ENCODE measurements around the gene LRRTM2.

The LRRTM2 gene

DNA sequence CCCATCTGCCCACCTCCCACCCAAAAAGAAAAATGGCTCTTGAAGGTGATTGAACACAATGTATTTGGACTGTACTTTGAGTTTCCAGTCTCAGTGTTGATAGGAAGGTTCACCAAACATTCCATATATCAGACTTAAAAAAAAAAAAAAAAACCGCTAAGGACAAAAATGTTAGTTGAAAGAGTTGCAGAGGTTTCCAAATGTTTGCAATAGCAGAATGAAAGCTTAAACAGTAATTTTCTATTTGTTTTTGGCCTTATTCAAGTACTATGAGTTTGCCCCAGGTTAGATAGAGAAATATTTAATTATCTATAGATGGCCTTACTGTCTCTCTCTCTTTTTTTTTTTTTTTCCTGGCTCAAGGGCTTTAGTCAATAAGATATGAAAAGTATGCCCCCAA lies 6.1 kb downstream of the LRRTM2 start:
- H3K27me3 ChIP-seq (ENCODE audit: insufficient read depth, low read length): no peaks in the 10 kb centered on the region
- no peaks in the 10 kb centered on the region for H3K36me3 ChIP-seq (ENCODE audit: insufficient read depth, low read length)
- H3K4me1 ChIP-seq (ENCODE audit: control insufficient read depth, insufficient read depth, low read length, unreplicated experiment): peaks cover 20% of the 10 kb centered on the region
- no peak overlapping the region for H2AFZ ChIP-seq (ENCODE audit: low read length, unreplicated experiment)
- H3K4me3 ChIP-seq (ENCODE audit: low read depth, low read length): no peak overlapping the region
- H3K27ac ChIP-seq (ENCODE audit: low read depth, low read length): no peak overlapping the region
- H3K79me2 ChIP-seq (ENCODE audit: control insufficient read depth, insufficient read depth, low read length, unreplicated experiment): peaks cover 58% of the 10 kb centered on the region

DNA sequence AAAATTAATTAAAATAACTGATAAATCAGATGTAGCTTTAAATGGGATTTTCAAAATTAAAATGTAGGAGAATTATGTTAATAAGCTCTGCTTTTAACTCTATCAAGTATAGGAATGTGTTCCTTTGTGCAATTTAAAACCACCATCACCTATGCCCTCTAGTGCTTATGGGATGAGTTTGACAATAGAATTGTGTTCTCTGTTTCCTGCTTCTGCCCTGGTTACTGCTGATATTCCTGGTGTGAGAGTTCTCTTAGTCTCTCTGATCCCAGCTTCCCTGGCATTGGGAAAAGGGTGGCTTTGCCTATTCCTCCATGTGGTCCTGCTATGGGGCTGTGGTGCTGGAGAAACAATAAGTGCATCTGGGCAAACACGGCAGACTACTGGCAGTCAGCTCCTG lies 8.1 kb downstream of the LRRTM2 start:
- H2AFZ ChIP-seq (ENCODE audit: low read length, unreplicated experiment): no peak overlapping the region
- H3K27ac ChIP-seq (ENCODE audit: low read depth, low read length): no peak overlapping the region
- H3K4me3 ChIP-seq (ENCODE audit: low read depth, low read length): no peak overlapping the region
- H3K36me3 ChIP-seq (ENCODE audit: insufficient read depth, low read length): peaks cover 18% of the 10 kb centered on the region
- H3K4me1 ChIP-seq (ENCODE audit: control insufficient read depth, insufficient read depth, low read length, unreplicated experiment): peaks cover 13% of the 10 kb centered on the region
- no peaks in the 10 kb centered on the region for H3K27me3 ChIP-seq (ENCODE audit: insufficient read depth, low read length)
- peaks cover 57% of the 10 kb centered on the region for H3K79me2 ChIP-seq (ENCODE audit: control insufficient read depth, insufficient read depth, low read length, unreplicated experiment)

DNA sequence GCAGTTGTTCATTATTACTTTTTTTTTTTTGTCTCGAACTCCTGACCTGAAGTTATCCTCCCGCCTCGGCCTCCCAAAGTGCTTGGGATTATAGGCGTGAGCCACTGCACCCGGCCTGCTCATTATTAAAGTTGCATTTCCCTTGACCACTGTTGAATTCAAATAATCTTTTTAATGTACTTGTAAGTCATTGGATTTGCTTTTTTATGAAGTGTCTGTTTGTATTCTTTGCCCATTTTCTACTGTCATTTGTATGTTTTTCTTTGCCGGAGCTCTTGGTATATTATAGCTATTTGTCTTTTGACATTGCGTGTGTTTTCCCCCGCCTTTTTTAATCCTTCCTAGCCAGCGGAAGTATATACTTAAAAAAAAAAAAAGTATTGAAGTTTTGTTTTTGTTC lies 22.0 kb downstream of the LRRTM2 start:
- no peak overlapping the region for H3K4me3 ChIP-seq (ENCODE audit: low read depth, low read length)
- H3K27ac ChIP-seq (ENCODE audit: low read depth, low read length): no peak overlapping the region
- H3K36me3 ChIP-seq (ENCODE audit: insufficient read depth, low read length): no peaks in the 10 kb centered on the region
- H3K4me1 ChIP-seq (ENCODE audit: control insufficient read depth, insufficient read depth, low read length, unreplicated experiment): peaks cover 20% of the 10 kb centered on the region
- H3K27me3 ChIP-seq (ENCODE audit: insufficient read depth, low read length): no peaks in the 10 kb centered on the region
- no peak overlapping the region for H2AFZ ChIP-seq (ENCODE audit: low read length, unreplicated experiment)
- peaks cover 65% of the 10 kb centered on the region for H3K79me2 ChIP-seq (ENCODE audit: control insufficient read depth, insufficient read depth, low read length, unreplicated experiment)

DNA sequence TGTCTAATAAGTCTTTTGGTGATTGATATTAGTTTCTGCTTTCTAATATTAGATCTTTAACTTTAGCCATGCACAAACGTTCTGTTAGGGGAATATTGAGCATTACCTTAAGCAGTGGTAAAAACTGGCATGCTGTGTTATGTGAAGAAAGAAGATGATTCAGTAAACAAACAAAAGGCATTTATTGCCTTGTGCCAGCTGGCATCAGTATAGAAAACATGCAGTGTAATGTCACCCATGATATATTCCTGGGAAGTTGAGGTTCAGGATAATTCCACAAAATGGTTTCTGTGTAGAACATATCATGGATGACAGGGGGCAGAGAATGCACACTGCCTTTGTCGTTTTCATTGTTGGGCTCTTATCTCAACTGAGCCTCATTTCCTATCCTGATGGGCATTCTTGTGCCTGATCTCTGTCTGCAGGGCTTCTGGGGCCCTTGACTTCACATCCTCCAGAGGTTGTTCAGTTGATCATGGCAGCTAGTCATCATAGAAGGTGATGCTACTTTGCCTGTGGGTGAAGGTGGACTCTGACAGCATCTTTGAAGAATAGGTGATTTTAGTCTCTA lies 24.2 kb downstream of the LRRTM2 start:
- Histone ChIP-seq H3K79me2 (ENCODE audit: control insufficient read depth, insufficient read depth, low read length, unreplicated experiment) (peaks cover 69% of the 10 kb centered on the region), H3K4me1 (ENCODE audit: control insufficient read depth, insufficient read depth, low read length, unreplicated experiment) (peaks cover 20% of the 10 kb centered on the region), H3K36me3 (ENCODE audit: insufficient read depth, low read length) (no peaks in the 10 kb centered on the region), H3K27ac (ENCODE audit: low read depth, low read length) (no peak overlapping the region), H3K4me3 (ENCODE audit: low read depth, low read length) (no peak overlapping the region), H3K27me3 (ENCODE audit: insufficient read depth, low read length) (no peaks in the 10 kb centered on the region), H2AFZ (ENCODE audit: low read length, unreplicated experiment) (no peak overlapping the region)

DNA sequence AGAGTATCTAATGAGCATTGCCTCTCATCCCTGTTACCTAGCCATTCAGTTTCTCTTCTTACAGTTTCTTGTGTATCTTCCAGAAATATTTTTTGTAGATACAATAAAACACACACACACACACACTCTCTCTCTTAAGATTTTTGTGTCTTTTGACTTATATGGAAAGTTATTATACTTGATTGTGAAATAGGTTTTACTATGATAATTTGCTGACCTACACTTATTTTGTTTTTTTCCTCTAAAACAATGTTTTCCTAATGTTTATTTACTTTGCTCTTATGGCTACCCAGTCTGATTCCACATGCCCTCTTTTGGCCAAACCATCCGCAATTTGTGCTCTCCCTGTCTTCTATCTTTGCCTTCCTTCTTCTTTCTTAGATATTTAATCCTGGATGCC lies 25.3 kb downstream of the LRRTM2 start:
- no peaks in the 10 kb centered on the region for H3K36me3 ChIP-seq (ENCODE audit: insufficient read depth, low read length)
- H3K27ac ChIP-seq (ENCODE audit: low read depth, low read length): no peak overlapping the region
- H3K4me3 ChIP-seq (ENCODE audit: low read depth, low read length): no peak overlapping the region
- H2AFZ ChIP-seq (ENCODE audit: low read length, unreplicated experiment): no peak overlapping the region
- no peaks in the 10 kb centered on the region for H3K27me3 ChIP-seq (ENCODE audit: insufficient read depth, low read length)
- H3K79me2 ChIP-seq (ENCODE audit: control insufficient read depth, insufficient read depth, low read length, unreplicated experiment): peaks cover 69% of the 10 kb centered on the region
- peaks cover 29% of the 10 kb centered on the region for H3K4me1 ChIP-seq (ENCODE audit: control insufficient read depth, insufficient read depth, low read length, unreplicated experiment)

DNA sequence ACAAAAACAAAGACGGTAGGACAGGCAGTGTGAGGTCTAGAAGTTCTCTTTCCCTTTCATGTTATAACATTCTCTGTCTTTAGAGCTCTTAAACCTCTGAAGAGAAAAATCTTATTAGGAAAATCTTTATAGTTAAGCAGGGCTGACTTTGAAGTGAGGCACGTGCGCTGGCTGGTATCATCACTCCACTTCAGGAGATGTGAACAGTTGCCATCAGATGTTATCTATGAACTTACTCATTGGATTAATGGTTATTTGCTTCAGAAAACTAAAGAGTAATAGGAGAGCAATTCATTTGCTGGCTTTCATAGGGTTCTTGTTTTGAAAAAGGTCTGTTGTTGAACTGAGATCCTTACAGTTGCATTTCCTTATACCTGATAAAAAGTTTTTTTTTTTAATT lies 25.7 kb downstream of the LRRTM2 start:
- Histone ChIP-seq H2AFZ (ENCODE audit: low read length, unreplicated experiment) (no peak overlapping the region), H3K36me3 (ENCODE audit: insufficient read depth, low read length) (no peaks in the 10 kb centered on the region), H3K79me2 (ENCODE audit: control insufficient read depth, insufficient read depth, low read length, unreplicated experiment) (peaks cover 65% of the 10 kb centered on the region), H3K4me3 (ENCODE audit: low read depth, low read length) (no peak overlapping the region), H3K27ac (ENCODE audit: low read depth, low read length) (no peak overlapping the region), H3K4me1 (ENCODE audit: control insufficient read depth, insufficient read depth, low read length, unreplicated experiment) (peaks cover 34% of the 10 kb centered on the region), H3K27me3 (ENCODE audit: insufficient read depth, low read length) (no peaks in the 10 kb centered on the region)

DNA sequence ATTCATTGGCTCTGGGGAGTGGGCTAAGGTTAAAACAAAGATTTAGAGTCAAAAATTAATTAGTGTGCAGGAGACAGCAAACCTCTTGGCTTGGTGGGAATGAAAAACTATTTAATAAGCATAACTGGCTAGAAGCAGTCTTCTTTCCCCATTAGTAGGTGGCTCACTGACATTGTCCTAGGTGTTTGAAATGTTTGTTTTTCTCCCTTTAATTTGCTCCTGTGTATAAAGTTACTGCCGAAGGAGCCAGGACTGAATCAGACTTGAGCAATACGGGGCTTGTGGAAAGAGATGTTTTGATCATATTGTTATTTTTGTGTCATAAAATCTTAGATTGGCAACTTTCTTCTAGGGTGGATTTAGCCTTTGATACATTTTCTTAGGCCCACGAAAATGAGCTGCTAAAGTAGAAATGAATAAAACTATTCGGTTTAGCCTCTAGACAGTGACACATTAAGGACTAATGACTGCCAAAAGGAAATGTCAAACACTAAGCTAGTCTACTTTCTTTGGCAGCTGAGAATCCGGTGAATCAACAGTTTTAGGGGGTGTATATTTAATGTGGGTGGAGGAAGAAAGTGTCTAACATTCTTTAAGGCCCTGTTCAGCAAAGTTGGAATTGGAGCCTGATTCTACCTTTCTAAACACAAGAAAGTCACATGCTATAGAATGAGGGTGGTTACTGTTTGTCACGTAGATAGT lies 30.2 kb downstream of the LRRTM2 start:
- H3K27ac ChIP-seq (ENCODE audit: low read depth, low read length): peak overlapping the region; percentile 87
- peak overlapping the region; percentile 16 for H3K4me3 ChIP-seq (ENCODE audit: low read depth, low read length)
- peaks cover 61% of the 10 kb centered on the region for H3K79me2 ChIP-seq (ENCODE audit: control insufficient read depth, insufficient read depth, low read length, unreplicated experiment)
- H3K27me3 ChIP-seq (ENCODE audit: insufficient read depth, low read length): no peaks in the 10 kb centered on the region
- H2AFZ ChIP-seq (ENCODE audit: low read length, unreplicated experiment): no peak overlapping the region
- H3K4me1 ChIP-seq (ENCODE audit: control insufficient read depth, insufficient read depth, low read length, unreplicated experiment): peaks cover 42% of the 10 kb centered on the region
- peaks cover 5% of the 10 kb centered on the region; the same call in 1 of the 2 replicates for H3K36me3 ChIP-seq (ENCODE audit: insufficient read depth, low read length)

DNA sequence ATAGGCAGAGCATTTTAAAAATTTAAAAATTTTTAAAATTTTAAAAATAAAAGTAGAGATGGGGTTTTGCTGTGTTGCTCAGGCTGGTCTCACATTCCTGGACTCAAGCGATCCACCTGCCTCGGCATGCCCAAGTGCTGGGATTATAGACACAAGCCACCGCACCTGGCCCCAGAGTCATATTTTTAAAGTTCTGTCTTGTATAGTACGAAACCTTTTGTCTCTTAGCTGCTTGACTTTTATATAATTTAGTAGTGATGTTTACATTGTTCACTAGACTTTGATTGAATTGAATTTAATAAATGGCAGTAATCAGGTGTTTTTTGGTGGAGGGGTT lies 31.0 kb downstream of the LRRTM2 start:
- Histone ChIP-seq H3K27ac (ENCODE audit: low read depth, low read length) (peak overlapping the region; percentile 87), H2AFZ (ENCODE audit: low read length, unreplicated experiment) (no peak overlapping the region), H3K4me1 (ENCODE audit: control insufficient read depth, insufficient read depth, low read length, unreplicated experiment) (peaks cover 34% of the 10 kb centered on the region), H3K27me3 (ENCODE audit: insufficient read depth, low read length) (no peaks in the 10 kb centered on the region), H3K79me2 (ENCODE audit: control insufficient read depth, insufficient read depth, low read length, unreplicated experiment) (peaks cover 61% of the 10 kb centered on the region), H3K36me3 (ENCODE audit: insufficient read depth, low read length) (peaks cover 5% of the 10 kb centered on the region; the same call in 1 of the 2 replicates), H3K4me3 (ENCODE audit: low read depth, low read length) (peak overlapping the region; percentile 50)

DNA sequence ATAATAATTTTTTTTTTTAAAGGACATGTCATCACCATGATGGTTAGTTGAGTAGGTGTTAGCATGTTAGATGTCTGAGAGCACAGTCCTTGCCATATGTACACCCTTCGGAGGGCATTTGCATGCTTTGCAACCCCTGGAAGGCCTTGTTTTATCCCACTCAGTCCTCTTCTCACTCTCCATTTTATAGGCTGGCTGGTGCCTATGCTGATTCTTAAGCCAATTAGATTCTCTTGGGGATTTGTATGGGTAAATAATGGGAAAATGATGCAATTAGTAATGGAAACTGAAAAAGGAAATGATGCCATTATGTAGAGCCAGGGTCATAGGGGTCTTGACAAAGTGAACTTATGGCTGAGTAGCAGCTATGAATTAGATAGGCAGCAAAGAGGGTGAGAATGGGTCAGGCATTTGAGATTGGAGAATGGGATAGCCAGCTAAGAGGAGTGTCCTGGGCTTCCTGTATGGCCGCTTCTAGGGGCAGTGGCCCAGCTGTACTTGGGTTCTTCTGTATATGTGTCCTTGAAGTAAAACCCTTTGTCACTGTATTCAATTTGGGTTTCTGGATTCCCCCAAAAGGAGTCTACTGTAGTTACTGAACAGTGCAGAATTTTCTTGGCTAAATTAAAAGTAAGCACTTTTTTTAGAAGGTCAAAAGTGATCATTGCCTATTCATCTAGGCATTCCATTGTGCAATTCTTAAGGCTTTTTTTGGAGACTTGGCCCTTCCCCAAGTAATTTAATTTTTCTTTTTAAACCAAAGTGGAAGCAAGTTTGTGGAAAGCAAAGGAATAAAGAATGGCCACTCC lies 31.6 kb downstream of the LRRTM2 start:
- no peak overlapping the region for H2AFZ ChIP-seq (ENCODE audit: low read length, unreplicated experiment)
- peaks cover 5% of the 10 kb centered on the region; the same call in 1 of the 2 replicates for H3K36me3 ChIP-seq (ENCODE audit: insufficient read depth, low read length)
- 0 out of 2 replicates have a peak overlapping the region, but pooled peaks have one; percentile 2 for H3K4me3 ChIP-seq (ENCODE audit: low read depth, low read length)
- H3K4me1 ChIP-seq (ENCODE audit: control insufficient read depth, insufficient read depth, low read length, unreplicated experiment): peaks cover 34% of the 10 kb centered on the region
- H3K79me2 ChIP-seq (ENCODE audit: control insufficient read depth, insufficient read depth, low read length, unreplicated experiment): peaks cover 60% of the 10 kb centered on the region
- no peaks in the 10 kb centered on the region for H3K27me3 ChIP-seq (ENCODE audit: insufficient read depth, low read length)
- H3K27ac ChIP-seq (ENCODE audit: low read depth, low read length): peak overlapping the region; percentile 87

DNA sequence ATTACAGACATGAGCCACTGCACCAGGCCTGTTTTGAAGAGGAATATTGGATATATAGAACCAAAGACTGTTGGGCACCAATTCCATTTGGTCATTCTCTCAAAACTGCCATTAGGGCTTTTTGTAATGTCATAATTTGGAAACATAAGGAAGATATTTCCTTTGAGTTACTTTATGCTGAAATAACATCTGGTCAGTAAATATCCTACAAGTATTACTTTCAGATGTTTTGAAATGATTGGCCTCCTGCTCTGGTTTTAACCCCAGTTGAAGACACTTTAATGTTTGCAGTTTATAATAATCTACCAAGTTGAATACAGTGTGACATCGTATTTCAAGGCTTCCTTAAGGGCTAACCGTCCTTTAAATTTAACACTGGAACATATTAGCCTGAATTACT lies 33.6 kb downstream of the LRRTM2 start:
- Histone ChIP-seq H3K27me3 (ENCODE audit: insufficient read depth, low read length) (no peaks in the 10 kb centered on the region), H3K4me3 (ENCODE audit: low read depth, low read length) (no peak overlapping the region), H3K36me3 (ENCODE audit: insufficient read depth, low read length) (peaks cover 5% of the 10 kb centered on the region; the same call in 1 of the 2 replicates), H2AFZ (ENCODE audit: low read length, unreplicated experiment) (no peak overlapping the region), H3K79me2 (ENCODE audit: control insufficient read depth, insufficient read depth, low read length, unreplicated experiment) (peaks cover 52% of the 10 kb centered on the region), H3K27ac (ENCODE audit: low read depth, low read length) (no peak overlapping the region), H3K4me1 (ENCODE audit: control insufficient read depth, insufficient read depth, low read length, unreplicated experiment) (peaks cover 34% of the 10 kb centered on the region)

Data from ACC112 (cell line).